Testis (tissue), 3 donors: ENCODE data around the gene IMMP2L. TPM values are rescaled to one million over a fixed set of nuclear protein-coding genes. Genes with fewer than 3 reads are reported as not detected.
"Not testable (repeated sequence)": the region's sequence is repeated elsewhere in the genome, so short reads cannot be mapped to it uniquely, and the experiment has no call there.

ENCODE experiments used
- DNase-seq: peaks from one replicate; pipeline ENCODE4 v3.0.0-alpha.2; 2019
- H3K27ac ChIP-seq, 2 donors: fragments of 200-600 bp; sonication (generic); one replicate each; pipeline ENCODE4 v1.5.1; 2019
- H3K27me3 ChIP-seq: fragments of 200-600 bp; sonication (generic); one replicate; pipeline ENCODE4 v1.5.1; 2019
- H3K36me3 ChIP-seq: fragments of 200-600 bp; sonication (generic); one replicate; pipeline ENCODE4 v1.5.1; 2017; ENCODE audit warnings: low read depth; ENCODE audit errors: missing control alignments
- H3K4me1 ChIP-seq: fragments of 200-600 bp; sonication (generic); one replicate; pipeline ENCODE4 v1.5.1; 2019
- H3K4me3 ChIP-seq, 2 donors: fragments of 200-600 bp; sonication (generic); one replicate each; pipeline ENCODE4 v1.5.1; 2017 to 2019
- H3K9me3 ChIP-seq: fragments of 200-600 bp; sonication (generic); one replicate; pipeline ENCODE4 v1.5.1; 2017
- CTCF ChIP-seq, 3 experiments: fragments of 450-650 bp in 2 of 3; fragments of 200-600 bp in 1 of 3; sonication (generic) in 1 of 3; IDR thresholded peaks; one replicate each; pipeline ENCODE4 v1.5.1; 2016 to 2019; ENCODE audit warnings: antibody characterized with exemption in 3 of 3, mild to moderate bottlenecking in 2 of 3, moderate library complexity in 1 of 3
- POLR2A ChIP-seq: fragments of 450-650 bp; IDR thresholded peaks from one replicate; pipeline ENCODE4 v1.6.1; 2017; ENCODE audit warnings: antibody characterized with exemption, mild to moderate bottlenecking, moderate library complexity
- WGBS, 2 donors: methylation state at CpG; one replicate each; pipeline ENCODE4 v1.1.5; 2018; 5-methylcytosine and 5-hydroxymethylcytosine counted together
- intact Hi-C: fragments of 100-400 bp; cut with DNase I; formaldehyde crosslinking; loops from one replicate; pipeline ENCODE4 v1.15.1; 2023; ENCODE audit warnings: low total_unique reads
- polyA plus RNA-seq: library from polyadenylated mRNA; stranded (reverse); fragments of 350-450 nt; fragmentation: Illumina TruSeq; extraction: RNeasy Lipid Tissue Mini Kit (QIAGEN cat#74804); gene quantifications from one replicate; pipeline ENCODE4 v1.2.3, GENCODE V29; 2014; ENCODE audit warnings: low read depth, low replicate concordance; ENCODE audit not compliant: insufficient read depth
- total RNA-seq, 2 donors: library from RNA; depleted of rRNA; stranded (reverse); fragments of >200 nt; gene quantifications; one replicate each; pipeline ENCODE4 v1.2.3, GENCODE V29; 2016

The IMMP2L gene
- total and polyA plus RNA-seq, 3 donors from 2014 or later: 10.7 to 12.4 (median 11.2) TPM

- Histone ChIP-seq H3K27ac (no peak overlapping the region), H3K36me3 (no peaks in the 10 kb centered on the region), H3K4me1 (no peaks in the 10 kb centered on the region), H3K4me3 (no peak overlapping the region), H3K27me3 (no peaks in the 10 kb centered on the region), H3K9me3 (no peaks in the 10 kb centered on the region)
- no peak for TF ChIP-seq POLR2A
- no peak for TF ChIP-seq CTCF (IDR thresholded peaks at IDR 0.05)
- intact Hi-C loops: no loop called here
- no peak for DNase-seq
- 70 to 71% methylated on average over 5 of the region's 5 CpGs for WGBS, 2 donors
Measured at GRCh38 chr7:111274857-111275256, 287.4 kb downstream of the IMMP2L start.

GRCh38 chr7:111272092-111272491 is 290.2 kb downstream of the IMMP2L start:
- no peak for DNase-seq
- H3K36me3 ChIP-seq: no peaks in the 10 kb centered on the region
- no peaks in the 10 kb centered on the region for H3K4me1 ChIP-seq
- intact Hi-C loops: no loop called here
- H3K4me3 ChIP-seq: no peak overlapping the region
- no peak overlapping the region for H3K27ac ChIP-seq
- H3K27me3 ChIP-seq: no peaks in the 10 kb centered on the region
- TF ChIP-seq CTCF (IDR thresholded peaks at IDR 0.05) (no peak), POLR2A (no peak)
- H3K9me3 ChIP-seq: no peaks in the 10 kb centered on the region

DNA sequence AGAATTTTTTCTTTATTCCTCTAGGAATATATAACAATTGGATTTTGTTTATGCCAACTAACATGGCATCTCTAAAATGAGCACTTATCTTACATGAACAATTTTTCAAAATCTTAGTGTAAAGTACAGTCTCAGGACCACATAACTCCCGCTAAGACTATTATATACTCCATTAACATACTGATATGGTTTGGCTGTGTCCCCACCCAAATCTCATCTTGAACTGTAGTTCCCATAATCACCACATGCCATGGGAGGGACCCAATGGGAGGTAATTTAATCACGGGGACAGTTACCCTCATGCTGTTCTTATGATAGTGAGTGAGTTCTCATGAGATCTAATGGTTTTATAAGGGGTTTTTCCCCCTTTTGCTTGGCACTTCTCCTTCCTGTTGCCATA is 291.5 kb downstream of the IMMP2L start:
- H3K4me1 ChIP-seq, H3K27ac ChIP-seq, H3K9me3 ChIP-seq, intact Hi-C loops, H3K36me3 ChIP-seq, H3K4me3 ChIP-seq, H3K27me3 ChIP-seq, DNase-seq: not testable (repeated sequence)
- WGBS, 2 donors: 92 to 98% methylated on average over 2 of the region's 2 CpGs

DNA sequence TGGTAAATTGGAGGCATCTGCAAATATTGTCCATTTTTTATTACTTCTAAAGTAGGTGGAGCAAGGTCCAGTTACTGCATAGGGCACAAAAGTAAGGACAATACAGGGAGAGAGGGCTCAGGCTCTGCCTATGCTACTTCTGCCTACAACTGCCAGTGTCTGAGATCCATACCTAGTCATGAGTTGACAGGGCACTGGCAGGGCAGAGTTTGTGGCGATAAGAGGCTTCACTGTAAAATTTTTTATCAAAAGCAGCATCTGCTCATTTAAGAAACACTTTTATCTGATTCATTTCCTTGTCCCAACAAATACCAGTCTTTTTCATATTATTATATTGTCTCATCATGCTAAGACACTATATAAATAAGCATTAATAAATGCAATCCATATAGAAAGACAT is 293.4 kb downstream of the IMMP2L start:
- no peaks in the 10 kb centered on the region for H3K9me3 ChIP-seq
- H3K27me3 ChIP-seq: no peaks in the 10 kb centered on the region
- intact Hi-C loops: no loop called here
- peaks cover 5% of the 10 kb centered on the region for H3K4me1 ChIP-seq
- TF ChIP-seq POLR2A: no peak
- no peak for TF ChIP-seq CTCF (IDR thresholded peaks at IDR 0.05)
- H3K27ac ChIP-seq: no peak overlapping the region
- 96 to 97% methylated on average over 1 of the region's 1 CpG for WGBS, 2 donors
- no peaks in the 10 kb centered on the region for H3K36me3 ChIP-seq
- no peak for DNase-seq
- no peak overlapping the region for H3K4me3 ChIP-seq

DNA sequence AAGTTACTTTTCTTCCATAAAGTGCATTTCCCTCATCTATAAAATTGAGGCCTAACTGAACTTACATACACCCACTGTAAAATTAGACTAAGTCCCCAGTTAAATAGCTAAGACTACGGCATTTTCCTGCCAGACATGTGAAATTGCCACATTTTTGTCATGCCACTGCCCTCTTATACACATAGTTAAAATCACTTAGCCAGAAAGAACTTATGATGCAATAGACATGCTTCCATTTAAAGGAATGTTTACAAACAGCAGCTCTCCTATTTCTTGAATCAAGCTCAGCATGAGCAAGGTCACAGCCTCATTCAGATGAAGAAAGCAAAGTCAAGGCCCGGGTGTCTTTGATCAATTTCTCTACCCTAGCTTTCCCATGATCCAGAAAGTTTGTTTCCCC is 295.7 kb downstream of the IMMP2L start:
- Histone ChIP-seq H3K27me3 (no peaks in the 10 kb centered on the region), H3K27ac (no peak overlapping the region), H3K4me3 (no peak overlapping the region), H3K9me3 (no peaks in the 10 kb centered on the region), H3K36me3 (no peaks in the 10 kb centered on the region), H3K4me1 (peaks cover 5% of the 10 kb centered on the region)
- intact Hi-C loops: no loop called here
- no peak for TF ChIP-seq CTCF (IDR thresholded peaks at IDR 0.05)
- TF ChIP-seq POLR2A: no peak
- WGBS, 2 donors: 58 to 64% methylated on average over 2 of the region's 2 CpGs
- no peak for DNase-seq
